Esophagus squamous epithelium (tissue), 4 donors: ENCODE data around the gene SSRP1.

Experiments
- POLR2A ChIP-seq, 4 donors: fragments of 450-650 bp; IDR thresholded peaks; one replicate each; pipeline ENCODE4 v1.6.1; 2017; ENCODE audit warnings: antibody characterized with exemption in 4 of 4, mild to moderate bottlenecking in 4 of 4, moderate library complexity in 3 of 4
- TF ChIP-seq, protein P1 (sequence below), 6 experiments: fragments of 450-650 bp in 4 of 6; fragments of 200-600 bp in 2 of 6; sonication (generic) in 2 of 6; IDR thresholded peaks; one replicate each; pipeline ENCODE4 v1.5.1; 2016 to 2019; ENCODE audit warnings: antibody characterized with exemption in 6 of 6, mild to moderate bottlenecking in 4 of 6, moderate library complexity in 4 of 6

DNA sequence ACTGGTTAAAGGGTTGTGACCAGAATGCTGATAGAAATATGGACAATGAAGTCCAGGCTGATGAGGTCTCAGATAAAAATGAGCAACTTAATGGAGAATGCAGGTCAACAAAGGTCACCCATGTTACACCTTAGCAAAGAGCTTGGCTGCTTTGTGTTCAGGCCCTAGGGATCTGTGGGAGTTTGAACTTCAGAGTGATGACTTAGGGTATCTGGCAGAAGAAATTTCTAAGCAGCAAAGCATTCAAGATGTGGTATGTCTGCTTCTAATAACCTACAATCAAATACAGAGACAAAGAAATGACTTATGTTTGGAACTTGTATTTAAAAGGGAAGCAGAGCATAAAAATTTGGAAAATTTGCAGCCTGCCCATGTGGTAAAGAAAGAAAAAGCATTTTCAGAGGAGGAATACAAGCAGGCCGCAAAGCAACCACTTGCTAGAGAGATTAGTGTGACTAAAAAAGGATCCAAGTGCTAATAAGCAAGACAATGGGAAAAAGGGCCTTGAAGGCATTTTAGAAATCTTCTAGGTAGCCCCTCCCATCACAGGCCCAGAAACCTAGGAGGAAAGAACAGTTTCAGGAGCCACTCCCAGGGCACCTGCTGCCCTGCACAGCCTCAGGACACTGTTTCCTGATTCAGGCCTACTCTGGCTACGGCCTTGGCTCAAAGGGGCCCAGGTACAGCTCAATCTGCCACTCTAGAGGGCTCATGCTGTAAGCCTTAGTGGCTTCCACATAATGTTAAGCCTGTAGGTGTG is 52.3 kb downstream of the SSRP1 start:
- TF ChIP-seq, protein P1, sequence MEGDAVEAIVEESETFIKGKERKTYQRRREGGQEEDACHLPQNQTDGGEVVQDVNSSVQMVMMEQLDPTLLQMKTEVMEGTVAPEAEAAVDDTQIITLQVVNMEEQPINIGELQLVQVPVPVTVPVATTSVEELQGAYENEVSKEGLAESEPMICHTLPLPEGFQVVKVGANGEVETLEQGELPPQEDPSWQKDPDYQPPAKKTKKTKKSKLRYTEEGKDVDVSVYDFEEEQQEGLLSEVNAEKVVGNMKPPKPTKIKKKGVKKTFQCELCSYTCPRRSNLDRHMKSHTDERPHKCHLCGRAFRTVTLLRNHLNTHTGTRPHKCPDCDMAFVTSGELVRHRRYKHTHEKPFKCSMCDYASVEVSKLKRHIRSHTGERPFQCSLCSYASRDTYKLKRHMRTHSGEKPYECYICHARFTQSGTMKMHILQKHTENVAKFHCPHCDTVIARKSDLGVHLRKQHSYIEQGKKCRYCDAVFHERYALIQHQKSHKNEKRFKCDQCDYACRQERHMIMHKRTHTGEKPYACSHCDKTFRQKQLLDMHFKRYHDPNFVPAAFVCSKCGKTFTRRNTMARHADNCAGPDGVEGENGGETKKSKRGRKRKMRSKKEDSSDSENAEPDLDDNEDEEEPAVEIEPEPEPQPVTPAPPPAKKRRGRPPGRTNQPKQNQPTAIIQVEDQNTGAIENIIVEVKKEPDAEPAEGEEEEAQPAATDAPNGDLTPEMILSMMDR (IDR thresholded peaks at IDR 0.05): no peak
- TF ChIP-seq POLR2A (IDR thresholded peaks at IDR 0.05): no peak
